Measurements from ENCODE around the gene BATF3.
"Not testable (repeated sequence)": the region's sequence is repeated elsewhere in the genome, so short reads cannot be mapped to it uniquely, and the experiment has no call there.

Gene BATF3

DNA sequence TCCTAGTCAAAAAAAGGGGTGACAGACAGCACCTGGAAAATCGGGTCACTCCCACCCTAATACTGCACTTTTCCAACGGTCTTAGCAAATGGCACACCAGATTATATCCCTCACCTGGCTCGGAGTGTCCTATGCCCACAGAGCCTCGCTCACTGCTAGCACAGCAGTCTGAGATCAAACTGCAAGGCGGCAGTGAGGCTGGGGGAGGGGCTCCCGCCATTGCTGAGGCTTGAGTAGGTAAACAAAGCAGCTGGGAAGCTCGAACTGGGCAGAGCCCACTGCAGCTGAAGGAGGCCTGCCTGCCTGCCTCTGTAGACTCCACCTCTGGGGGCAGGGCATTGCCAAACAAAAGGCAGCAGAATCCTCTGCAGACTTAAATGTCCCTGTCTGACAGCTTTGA lies 41.4 kb downstream of the BATF3 start:
- DNase-seq (ENCODE audit: low spot score), result not testable (repeated sequence)

DNA sequence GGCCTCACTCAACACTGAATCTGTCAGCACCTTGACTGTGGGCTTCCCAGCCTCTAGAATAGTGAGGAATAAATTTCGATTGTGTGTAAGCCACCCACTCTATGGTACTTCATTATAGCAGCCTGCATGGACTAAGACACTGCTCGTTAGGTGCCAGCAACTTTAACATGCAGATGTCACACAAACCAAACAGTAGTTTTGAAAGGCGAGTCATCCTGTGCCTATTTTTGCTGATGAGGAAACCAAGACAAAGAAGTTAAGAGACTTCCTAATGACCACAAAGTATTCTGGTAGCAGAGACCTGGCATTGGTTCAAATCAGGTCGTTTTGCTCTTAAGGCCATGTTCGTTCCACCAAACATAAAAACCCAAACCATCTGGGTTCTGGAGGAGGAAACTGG lies 42.9 kb downstream of the BATF3 start:
- DNase-seq (ENCODE audit: low spot score), result no peak

DNA sequence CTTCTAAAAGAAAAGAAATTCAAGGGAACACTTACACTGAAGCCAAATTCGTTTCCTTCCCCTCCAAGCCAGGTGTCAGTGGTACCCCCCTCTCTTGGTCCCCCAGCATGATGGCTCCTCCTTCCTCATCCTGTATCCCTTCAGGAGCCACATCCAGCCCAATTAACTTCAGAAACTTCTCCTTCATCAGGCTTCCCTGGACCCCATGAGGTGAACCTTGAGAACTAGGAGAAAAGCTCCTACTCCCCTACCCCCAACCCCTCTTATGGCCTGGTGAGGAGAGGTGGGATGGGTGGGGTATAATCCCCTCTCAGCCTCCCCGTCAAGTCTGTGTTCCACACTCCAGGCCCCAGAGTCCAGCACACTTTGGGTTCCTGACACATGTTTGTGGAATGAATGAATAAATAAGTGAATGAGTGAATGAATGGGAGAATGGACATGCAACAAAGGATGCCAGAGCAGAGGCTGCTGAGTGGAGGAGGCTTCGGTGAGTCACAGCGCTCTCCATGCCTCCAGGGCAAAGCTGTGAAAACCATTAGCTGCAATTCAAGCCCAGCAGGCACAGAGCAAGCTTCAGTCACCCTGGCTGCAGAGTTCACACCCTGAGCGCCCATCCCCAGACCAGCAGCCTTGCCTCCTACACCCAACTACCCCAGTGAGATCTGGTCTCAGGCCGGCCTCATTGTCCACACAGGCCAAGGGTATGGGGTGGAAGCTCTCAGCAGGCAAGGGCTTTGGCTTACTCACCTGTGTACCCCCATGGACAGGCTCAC lies 43.8 kb downstream of the BATF3 start:
- peak; percentile 72 for DNase-seq (ENCODE audit: low spot score)

DNA sequence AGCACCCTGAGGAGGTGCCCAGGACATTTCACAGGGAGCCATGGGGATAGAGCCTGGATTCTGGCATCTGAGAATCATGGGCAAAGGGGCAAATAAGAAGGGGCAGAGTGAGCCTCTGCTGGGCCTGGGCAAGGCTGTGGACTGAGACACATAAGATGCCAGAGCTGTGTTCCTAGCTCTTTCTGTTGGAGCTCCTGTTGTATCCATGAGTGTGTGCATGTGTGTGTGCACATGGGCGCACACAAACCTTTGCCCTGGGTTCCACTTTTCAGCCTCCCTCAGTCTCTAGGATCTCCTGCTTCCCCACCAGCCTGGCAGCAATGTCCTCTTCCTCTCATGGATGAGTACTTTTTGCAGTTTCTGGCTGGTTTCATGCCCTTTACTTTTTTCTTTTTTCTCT lies 47.0 kb downstream of the BATF3 start:
- DNase-seq (ENCODE audit: low spot score), result no peak

DNA sequence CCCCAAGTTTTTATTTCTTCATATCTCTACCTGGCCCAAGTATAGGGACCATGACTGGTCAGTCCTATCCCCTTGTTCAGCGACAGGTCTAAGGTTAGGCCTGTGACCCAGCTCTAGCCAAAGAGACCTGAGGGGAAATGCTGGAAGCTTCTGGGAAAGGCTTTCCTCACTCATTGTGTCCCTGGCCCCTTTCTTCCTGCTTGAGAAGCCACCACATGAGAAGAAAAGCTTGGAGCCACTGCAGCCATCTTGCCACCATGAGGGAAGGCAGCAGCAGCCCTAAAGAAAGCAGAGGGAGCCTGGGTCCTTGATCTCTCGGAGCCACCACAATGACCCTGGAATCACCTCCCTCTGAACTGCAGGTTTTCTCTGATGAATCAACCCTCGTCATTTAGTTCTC lies 47.7 kb downstream of the BATF3 start:
- DNase-seq (ENCODE audit: low spot score), result no peak

DNA sequence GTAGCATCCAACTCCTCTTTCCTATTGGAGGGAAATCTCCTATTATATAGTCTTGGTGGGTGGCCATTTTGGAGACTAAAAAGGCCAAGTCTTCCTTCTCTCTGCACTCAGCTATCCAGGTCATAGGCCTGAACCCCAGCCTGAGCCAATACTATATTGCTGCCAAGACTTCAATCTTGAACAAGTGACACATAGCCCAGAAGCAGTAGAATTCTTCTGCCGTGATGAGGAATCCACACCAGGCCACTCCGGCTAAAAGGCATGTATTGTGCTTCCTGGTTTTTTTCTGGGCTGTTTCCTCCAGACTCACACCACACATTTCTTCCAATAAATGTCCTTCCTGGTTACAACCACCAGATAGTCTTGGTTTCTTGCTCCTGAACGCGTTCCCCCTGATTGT lies 48.1 kb downstream of the BATF3 start:
- DNase-seq (ENCODE audit: low spot score), result peak; percentile 78

DNA sequence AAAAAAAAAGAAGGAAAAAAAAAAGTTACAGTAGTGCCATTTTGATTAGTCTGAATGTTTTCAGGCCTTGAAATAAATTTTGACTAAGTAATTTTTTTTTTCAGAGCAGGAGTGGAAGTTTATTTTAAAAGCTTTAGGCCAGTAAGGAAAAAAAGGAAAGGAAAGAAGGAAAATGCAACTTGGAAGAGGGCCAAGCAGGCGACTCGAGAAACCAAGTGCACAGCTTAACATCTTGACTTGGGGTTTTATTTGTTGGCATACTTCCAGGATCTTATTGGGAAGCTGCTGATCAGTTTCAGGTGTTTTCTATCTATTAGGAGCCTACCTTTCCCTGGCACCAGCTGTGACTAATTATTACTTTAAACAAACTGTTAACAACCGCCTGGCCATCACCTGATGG lies 49.4 kb downstream of the BATF3 start:
- no peak for DNase-seq (ENCODE audit: low spot score)

DNA sequence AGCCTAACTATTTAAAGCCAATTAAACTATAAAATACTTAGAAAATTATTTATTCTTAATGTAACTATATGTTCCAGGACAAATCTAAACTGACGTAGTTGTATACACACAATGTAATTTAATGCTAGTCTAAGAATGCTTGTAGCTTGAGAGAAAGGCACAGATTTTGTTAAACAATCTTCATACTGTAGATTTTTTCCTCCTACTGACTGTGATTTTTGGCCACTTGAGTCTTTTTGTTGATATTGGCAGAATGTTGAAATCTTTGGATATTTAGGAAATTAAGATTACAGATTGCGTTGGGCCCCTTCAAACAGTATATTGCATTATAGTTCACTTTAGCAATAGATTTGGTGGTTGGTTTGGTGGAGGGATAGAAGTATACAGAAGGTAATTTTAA lies 50.6 kb downstream of the BATF3 start:
- no peak for DNase-seq (ENCODE audit: low spot score)

DNA sequence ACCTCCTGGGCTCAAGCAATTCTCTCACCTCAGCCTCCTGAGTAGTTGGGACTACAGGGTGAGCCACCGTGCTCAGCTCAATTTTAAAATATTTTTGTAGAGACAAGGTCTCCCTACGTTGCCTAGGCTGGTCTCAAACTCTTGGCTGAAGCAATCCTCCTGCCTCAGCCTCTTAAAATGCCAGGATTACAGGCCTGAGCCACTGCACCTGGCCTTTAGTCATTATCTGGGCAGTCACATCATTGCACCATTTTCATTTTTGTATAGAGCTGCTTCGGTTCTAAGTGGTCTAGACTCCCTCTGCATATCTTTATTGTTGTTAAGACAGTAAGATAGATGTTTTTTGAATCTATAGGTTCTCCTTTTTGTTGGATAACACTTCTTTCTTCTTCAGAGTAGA lies 51.2 kb downstream of the BATF3 start:
- DNase-seq (ENCODE audit: low spot score), result no peak

DNA sequence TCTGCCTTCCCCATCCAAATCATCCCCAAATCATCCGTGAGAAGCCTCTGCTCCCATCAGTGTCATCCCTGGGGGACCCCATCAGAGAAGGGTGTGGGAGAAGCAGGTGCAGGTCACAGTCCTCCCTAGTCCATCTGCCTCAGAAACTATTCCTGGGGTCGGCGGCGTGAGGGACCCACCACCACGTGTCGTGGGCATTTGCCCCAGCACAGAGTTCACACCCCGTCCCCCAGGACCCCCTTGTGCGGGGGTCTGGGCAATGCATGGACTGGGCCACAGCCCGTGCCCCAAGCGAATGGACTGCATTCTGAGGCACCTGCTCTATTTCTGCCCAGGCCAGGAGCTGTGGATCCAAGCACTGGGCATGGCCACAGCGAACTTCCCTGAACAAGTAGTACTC lies 52.6 kb downstream of the BATF3 start:
- DNase-seq (ENCODE audit: low spot score), result no peak

DNA sequence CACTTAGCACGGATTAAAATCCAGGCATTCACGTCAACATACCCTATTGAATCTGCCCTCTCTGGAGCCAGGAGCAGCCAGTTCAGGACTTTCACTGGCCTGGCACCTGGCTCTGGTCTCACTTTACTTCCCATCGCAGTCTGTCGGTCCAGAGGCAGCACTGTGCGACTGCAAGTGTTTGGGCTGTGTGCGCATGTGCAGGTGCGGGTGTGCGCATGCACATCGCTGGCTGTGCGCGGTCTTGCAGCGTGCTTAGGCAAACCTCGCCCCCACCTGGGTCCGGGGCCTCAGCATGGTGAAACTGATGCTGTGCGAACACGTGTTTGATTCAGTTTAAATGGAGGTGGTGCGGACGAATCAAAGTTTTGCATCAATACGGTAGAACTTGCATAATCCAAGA lies 53.1 kb downstream of the BATF3 start:
- no peak for DNase-seq (ENCODE audit: low spot score)

DNA sequence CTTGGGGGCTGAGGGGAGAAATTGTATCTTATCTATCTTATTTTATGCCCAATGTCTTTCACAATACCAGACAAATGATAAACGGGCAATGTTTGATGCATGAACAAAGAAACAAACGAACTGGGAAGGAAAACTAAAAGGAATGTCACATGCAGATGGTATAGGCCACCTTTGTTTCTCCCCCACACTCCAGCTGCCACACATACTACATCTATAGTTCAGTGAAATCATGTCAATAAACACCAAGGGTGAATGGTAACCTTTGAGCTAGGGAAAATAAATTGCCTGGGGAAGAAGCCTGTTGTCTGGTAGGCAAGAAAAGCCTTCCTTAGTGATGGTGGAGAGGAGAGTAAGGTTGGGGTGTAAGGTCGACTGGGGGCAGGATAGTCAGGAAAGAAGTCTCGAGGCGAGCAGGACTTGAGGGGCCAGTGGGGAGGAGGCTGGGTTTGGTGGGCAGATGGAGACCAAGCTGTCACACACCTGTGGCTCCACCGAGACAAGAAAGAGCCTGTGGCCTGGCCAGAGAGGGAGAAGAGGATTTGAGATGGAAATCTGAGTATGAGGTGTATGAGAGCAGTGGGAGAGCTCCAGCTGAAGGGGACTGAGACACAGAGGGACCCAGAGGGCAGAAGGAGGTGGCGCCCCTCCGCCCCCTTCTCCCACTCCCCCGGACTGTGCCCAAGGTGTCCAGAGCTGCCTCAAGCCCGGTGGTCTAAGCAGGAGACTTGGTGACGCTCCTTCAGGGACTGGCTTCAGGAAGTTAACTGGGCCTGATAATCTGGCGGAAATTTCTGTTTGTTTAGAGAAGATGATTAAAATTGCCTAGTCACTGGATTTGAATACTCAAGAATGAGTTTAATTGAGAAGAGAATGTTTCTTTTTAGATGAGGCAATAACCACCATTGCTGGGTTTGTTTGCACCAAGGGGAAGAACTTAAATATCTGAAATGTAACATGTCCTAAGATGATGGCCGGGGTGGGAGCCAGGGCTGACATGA lies 53.8 kb downstream of the BATF3 start:
- no peak for DNase-seq (ENCODE audit: low spot score)

DNA sequence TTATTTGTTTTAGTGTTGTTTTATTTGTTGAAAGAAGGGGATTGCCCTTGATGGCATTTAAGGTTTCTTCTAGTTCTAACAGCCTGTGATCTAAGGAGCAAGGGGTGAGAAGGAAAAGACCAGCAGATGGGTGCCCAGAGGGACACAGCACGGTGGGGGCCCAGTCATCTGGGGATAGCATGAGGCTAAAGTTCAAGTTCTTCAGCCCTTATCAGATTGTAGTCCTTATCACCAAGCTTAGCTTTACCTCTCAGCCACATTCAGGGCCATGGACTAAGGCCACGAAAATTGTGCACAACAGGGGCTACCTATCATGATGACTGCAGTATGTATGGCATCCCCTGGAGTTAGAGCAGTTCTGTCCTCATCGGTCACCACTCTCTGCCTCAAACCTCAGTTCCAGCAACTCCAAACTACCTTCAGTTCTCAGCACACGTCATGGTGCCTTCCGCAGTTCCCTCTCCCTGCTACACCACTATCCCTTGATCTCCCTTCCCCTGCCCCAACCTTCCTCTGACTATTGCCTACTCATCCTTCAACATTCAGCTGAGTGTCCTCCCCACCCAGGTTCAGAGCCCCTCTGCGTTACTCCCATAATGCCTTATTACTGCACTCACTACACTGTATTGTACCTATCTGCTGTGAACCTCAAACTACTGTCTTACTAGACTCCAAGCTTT lies 54.6 kb downstream of the BATF3 start:
- DNase-seq (ENCODE audit: low spot score), result no peak

DNA sequence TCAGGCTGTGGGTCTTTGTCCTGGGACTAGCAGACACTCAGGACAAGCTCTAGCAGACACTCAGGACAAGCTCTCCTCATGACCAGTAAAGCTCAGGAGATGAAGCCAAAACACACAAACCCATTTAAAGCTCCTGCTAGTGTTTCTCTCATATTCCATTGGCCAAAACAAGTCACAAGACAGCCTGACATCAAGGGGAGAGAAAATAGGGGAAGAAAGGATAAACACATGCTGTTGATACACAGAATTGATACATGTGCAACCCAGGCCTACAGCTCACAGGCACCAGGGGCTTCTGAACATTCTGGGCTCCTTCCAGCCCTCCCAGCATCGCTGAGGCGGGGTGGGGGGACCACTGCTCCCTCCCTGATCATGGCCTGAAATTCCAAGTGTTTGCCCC lies 55.8 kb downstream of the BATF3 start:
- no peak for DNase-seq (ENCODE audit: low spot score)

DNA sequence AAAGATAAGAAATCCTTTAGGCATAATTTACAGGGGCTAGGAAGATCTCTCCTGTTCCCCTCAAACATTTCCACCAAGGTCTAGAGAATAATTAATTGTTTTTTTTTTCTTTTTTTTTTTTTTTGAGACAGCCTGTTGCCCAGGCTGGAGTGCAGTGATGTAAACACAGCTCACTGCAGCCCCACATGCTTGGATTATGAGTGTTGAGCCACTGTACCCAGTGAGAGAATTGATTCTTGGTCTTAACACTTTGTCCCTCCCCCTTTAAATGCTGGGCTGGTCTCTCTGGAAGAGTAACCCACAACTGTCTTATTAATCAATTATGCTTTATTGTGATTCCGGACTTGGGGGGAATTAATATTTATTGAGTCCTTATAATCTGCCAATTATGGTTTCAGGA lies 57.7 kb downstream of the BATF3 start:
- no peak for DNase-seq (ENCODE audit: low spot score)

DNA sequence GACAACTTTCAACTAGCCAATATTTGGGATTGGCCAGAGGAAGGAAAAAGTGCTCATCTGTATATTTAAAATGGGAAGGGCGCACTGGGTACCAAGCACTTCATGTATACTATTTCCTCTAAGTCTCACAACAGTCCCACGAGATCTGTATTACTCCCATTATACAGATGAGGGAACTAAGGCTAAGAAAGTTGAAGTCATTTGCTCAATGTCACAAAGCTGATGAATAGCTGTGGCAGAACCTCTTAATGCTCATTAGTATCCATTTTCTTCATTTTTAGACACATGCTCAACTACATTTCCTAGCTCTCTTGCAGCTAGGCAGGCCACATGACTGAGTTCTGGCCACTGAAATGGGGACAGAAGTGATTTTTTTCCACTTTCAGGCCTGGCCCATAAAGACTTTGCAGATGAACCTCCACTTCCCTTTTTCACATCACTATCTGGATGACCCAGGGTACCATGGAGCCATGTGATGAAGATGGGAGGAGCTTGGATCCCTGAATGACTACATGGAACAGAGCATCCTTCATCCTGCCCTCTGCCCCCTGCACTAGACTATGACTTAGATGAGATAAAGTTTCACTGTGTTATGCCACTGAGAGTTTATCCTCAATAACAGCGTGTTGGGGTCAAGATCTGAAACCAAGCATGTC lies 59.3 kb downstream of the BATF3 start:
- DNase-seq (ENCODE audit: low spot score), result no peak

DNA sequence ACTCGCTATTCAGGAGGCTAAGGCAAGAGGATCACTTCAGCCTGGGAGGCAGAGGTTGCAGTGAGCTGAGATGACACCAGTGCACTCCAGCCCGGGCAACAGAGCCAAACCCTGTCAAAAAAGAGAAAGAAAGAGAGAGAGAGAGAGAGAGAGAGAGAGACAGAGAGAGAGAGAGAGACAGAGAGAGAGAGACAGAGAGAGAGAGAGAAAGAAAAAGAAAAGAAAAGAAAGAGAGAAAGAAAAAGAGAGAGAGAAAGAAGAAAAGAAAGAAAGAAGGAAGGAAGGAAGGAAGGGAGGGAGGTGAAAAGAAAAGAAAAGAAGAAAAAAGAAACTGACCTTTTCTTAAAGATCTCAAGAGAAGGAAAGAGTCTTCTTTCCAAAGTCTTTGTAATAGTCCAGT lies 60.1 kb downstream of the BATF3 start:
- not testable (repeated sequence) for DNase-seq (ENCODE audit: low spot score)

DNA sequence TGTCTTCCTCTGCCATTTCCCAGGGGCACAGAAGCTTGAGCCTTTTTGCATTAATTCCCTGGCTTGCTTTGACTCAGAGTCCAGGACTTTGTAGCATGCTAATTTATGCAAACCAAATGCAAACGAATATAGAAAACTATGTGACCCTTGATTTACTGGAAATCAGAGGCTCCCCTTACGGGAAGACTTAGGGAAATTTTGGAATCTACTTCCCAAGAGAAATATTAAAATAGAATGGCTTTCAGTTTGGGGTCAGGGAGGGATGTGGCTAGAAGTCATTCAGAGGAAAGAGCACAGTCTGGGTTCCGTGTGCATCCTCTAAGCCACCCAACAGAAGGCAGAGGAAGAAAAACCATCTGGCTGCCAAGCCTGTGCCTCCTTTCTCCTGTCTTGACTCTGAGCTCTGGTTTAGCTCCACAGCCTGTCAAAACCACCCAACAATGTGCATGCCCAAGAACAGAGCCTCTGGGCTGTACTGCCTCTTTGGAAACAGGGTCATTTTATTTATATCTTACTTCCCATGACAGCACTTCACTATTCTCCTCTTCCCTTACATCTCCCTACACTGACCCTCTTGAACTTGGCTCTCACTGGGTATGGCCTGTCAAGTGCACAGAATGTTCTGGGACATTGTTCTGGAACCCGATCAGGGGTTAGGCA lies 61.0 kb downstream of the BATF3 start:
- DNase-seq (ENCODE audit: low spot score), result no peak

DNA sequence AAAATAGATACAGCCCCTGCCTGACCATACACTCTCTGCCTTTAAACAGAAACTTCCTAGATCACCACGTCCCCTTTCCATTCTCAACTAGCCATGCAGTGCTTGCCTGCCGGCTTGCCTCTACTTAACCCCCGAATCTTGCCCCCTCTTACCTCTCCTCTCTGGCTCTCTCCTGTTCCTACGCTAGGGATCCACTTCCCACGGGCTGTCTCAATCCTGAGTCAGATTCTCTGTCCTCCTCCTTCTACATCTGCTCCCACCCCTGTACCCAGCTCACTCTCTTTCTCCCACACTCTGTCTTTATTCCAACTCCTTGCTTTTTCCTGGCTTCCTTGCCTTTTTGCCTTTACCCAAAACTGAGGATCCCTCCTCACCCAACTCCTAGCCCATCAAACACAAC lies 61.7 kb downstream of the BATF3 start:
- peak; percentile 38 for DNase-seq (ENCODE audit: low spot score)

Data from AG20443 (cell line).